IMR-90 (cell line): Measurements from ENCODE around the gene EXPH5. TPM values are rescaled to one million over a fixed set of nuclear protein-coding genes. Genes with fewer than 3 reads are reported as not detected.

Experiments used
- ATAC-seq: fragments of 200-7000 bp; cut with Tn5 transposase; 2 replicates; pipeline ENCODE4 v1.9.1; 2020; ENCODE audit warnings: low read depth, mild to moderate bottlenecking, moderate library complexity
- BruUV-seq: library from RNA; stranded (reverse); fragments of 400-500 nt; replicated peaks from 2 replicates; lab custom pipeline; 2021; lab: Mats Ljungman, UMichigan
- CTCF ChIA-PET: fragments of 300-600 bp; formaldehyde crosslinking; extraction: SDS; loops from one replicate; lab custom pipeline; 2021; ENCODE audit warnings: antibody characterized with exemption; lab: Yijun Ruan, JAX
- POLR2A ChIA-PET: fragments of 300-600 bp; sonication (Branson Sonifier 250); formaldehyde crosslinking; loops from one replicate; lab custom pipeline; 2022; ENCODE audit warnings: antibody characterized with exemption; ENCODE audit not compliant: unreplicated experiment; lab: Charles Lee
- DNase-seq: peaks from one replicate; pipeline ENCODE4 v3.0.0; 2013
- H2AFZ ChIP-seq: replicated peaks from 2 replicates; pipeline ENCODE3; 2013; ENCODE audit warnings: low read length, mild to moderate bottlenecking; ENCODE audit not compliant: poor library complexity
- H2AK5ac ChIP-seq: 2 replicates; pipeline ENCODE4 v1.6.1; 2013; ENCODE audit warnings: low read depth, low read length, inconsistent platforms
- H2AK9ac ChIP-seq: replicated peaks from 2 replicates; pipeline ENCODE3; 2013; ENCODE audit warnings: mild to moderate bottlenecking, low read depth, low read length, moderate library complexity; ENCODE audit not compliant: poor library complexity
- H2BK120ac ChIP-seq: 2 replicates; pipeline ENCODE4 v1.6.1; 2013; ENCODE audit warnings: low read depth, low read length, inconsistent platforms
- H2BK15ac ChIP-seq: 3 replicates; pipeline ENCODE4 v1.6.1; 2013; ENCODE audit warnings: low read depth, low read length, inconsistent platforms
- H2BK20ac ChIP-seq: 2 replicates; pipeline ENCODE4 v1.6.1; 2013; ENCODE audit warnings: low read depth, mild to moderate bottlenecking, inconsistent platforms, low read length, moderate library complexity
- H2BK5ac ChIP-seq: 2 replicates; pipeline ENCODE4 v1.6.1; 2013; ENCODE audit warnings: mild to moderate bottlenecking, low read depth, low read length, inconsistent platforms; ENCODE audit not compliant: poor library complexity, severe bottlenecking
- H3K14ac ChIP-seq: replicated peaks from 2 replicates; pipeline ENCODE4 v1.6.1; 2013; ENCODE audit warnings: low read depth, low read length, inconsistent platforms
- H3K18ac ChIP-seq: 2 replicates; pipeline ENCODE4 v1.6.1; 2013; ENCODE audit warnings: low read depth, low read length, control low read depth
- H3K23ac ChIP-seq: 2 replicates; pipeline ENCODE4 v1.6.1; 2013; ENCODE audit warnings: low read depth, low read length, inconsistent platforms
- H3K27ac ChIP-seq: 2 replicates; pipeline ENCODE4 v1.5.1; 2013; ENCODE audit warnings: mild to moderate bottlenecking, control low read depth, low read length; ENCODE audit not compliant: insufficient read depth
- H3K27me3 ChIP-seq: 2 replicates; pipeline ENCODE4 v1.6.1; 2013; ENCODE audit warnings: low read length; ENCODE audit not compliant: control insufficient read depth, insufficient read depth
- H3K36me3 ChIP-seq: 2 replicates; pipeline ENCODE4 v1.6.1; 2013; ENCODE audit warnings: low read length, mixed read lengths; ENCODE audit not compliant: control insufficient read depth, insufficient read depth
- H3K4ac ChIP-seq: 2 replicates; pipeline ENCODE4 v1.6.1; 2013; ENCODE audit warnings: low read depth, low read length, inconsistent platforms
- H3K4me1 ChIP-seq: 2 replicates; pipeline ENCODE4 v1.6.1; 2013; ENCODE audit warnings: low read length, mixed read lengths; ENCODE audit not compliant: control insufficient read depth, insufficient read depth
- H3K4me2 ChIP-seq: 2 replicates; pipeline ENCODE4 v1.6.1; 2013; ENCODE audit warnings: low read depth, mild to moderate bottlenecking, control low read depth, low read length, moderate library complexity
- H3K4me3 ChIP-seq: 2 replicates; pipeline ENCODE4 v1.5.1; 2013; ENCODE audit warnings: low read depth, mild to moderate bottlenecking, control low read depth, low read length, moderate library complexity; ENCODE audit not compliant: insufficient read depth
- H3K56ac ChIP-seq: 2 replicates; pipeline ENCODE4 v1.6.1; 2013; ENCODE audit warnings: low read length, inconsistent platforms; ENCODE audit not compliant: insufficient read depth; ENCODE audit errors: extremely low read depth
- H3K79me1 ChIP-seq, 2 experiments: 2 replicates each; pipeline ENCODE4 v1.6.1; 2013; ENCODE audit warnings: low read length in 2 of 2, inconsistent platforms in 1 of 2, low read depth in 1 of 2
- H3K9ac ChIP-seq: 2 replicates; pipeline ENCODE4 v1.6.1; 2013; ENCODE audit warnings: low read depth, low read length, control low read depth
- H3K9me1 ChIP-seq: 2 replicates; pipeline ENCODE4 v1.6.1; 2013; ENCODE audit warnings: low read length, inconsistent platforms; ENCODE audit not compliant: insufficient read depth
- H3K9me3 ChIP-seq: 2 replicates; pipeline ENCODE4 v1.6.1; 2013; ENCODE audit warnings: low read length; ENCODE audit not compliant: control insufficient read depth, insufficient read depth
- H4K20me1 ChIP-seq: 2 replicates; pipeline ENCODE4 v1.6.1; 2013; ENCODE audit warnings: low read length, inconsistent platforms; ENCODE audit not compliant: insufficient read depth
- H4K5ac ChIP-seq: 2 replicates; pipeline ENCODE4 v1.6.1; 2013; ENCODE audit warnings: mild to moderate bottlenecking, low read depth, low read length, control low read depth
- H4K8ac ChIP-seq, 2 experiments: 2 replicates each; pipeline ENCODE4 v1.6.1; 2013; ENCODE audit warnings: low read depth in 2 of 2, low read length in 2 of 2, control low read depth in 1 of 2, inconsistent platforms in 1 of 2
- H4K91ac ChIP-seq: 2 replicates; pipeline ENCODE4 v1.6.1; 2013; ENCODE audit warnings: low read depth, low read length, inconsistent platforms; ENCODE audit not compliant: insufficient read depth
- BHLHE40 ChIP-seq: fragments of 150-350 bp; IDR thresholded peaks from 2 replicates; pipeline ENCODE4 v1.6.1; 2016; ENCODE audit warnings: mild to moderate bottlenecking, low read depth, low read length
- CEBPB ChIP-seq: IDR thresholded peaks from 2 replicates; pipeline ENCODE4 v1.6.1; 2012; ENCODE audit warnings: low read depth, low read length, improper control_type of control experiment
- CHD1 ChIP-seq: IDR thresholded peaks from 2 replicates; pipeline ENCODE4 v1.6.1; 2012; ENCODE audit warnings: low read depth, low read length, improper control_type of control experiment
- ELK1 ChIP-seq: fragments of 150-350 bp; IDR thresholded peaks from 2 replicates; pipeline ENCODE4 v1.6.1; 2016; ENCODE audit warnings: low read depth, mild to moderate bottlenecking, low read length, moderate library complexity, borderline replicate concordance
- FOS ChIP-seq: fragments of 150-350 bp; IDR thresholded peaks from 2 replicates; pipeline ENCODE4 v1.6.1; 2016; ENCODE audit warnings: low read depth, low read length
- MAFK ChIP-seq: IDR thresholded peaks from 2 replicates; pipeline ENCODE4 v1.6.1; 2012; ENCODE audit warnings: low read depth, low read length, improper control_type of control experiment
- MAZ ChIP-seq: IDR thresholded peaks from 2 replicates; pipeline ENCODE4 v1.6.1; 2012; ENCODE audit warnings: low read depth, mild to moderate bottlenecking, low read length, improper control_type of control experiment, moderate library complexity, borderline replicate concordance
- MXI1 ChIP-seq: IDR thresholded peaks from 2 replicates; pipeline ENCODE4 v1.6.1; 2012; ENCODE audit warnings: low read depth, mild to moderate bottlenecking, low read length, moderate library complexity, borderline replicate concordance
- NFE2L2 ChIP-seq: fragments of 150-350 bp; IDR thresholded peaks from 2 replicates; pipeline ENCODE4 v1.6.1; 2016; ENCODE audit warnings: low read depth, mild to moderate bottlenecking, low read length
- POLR2A ChIP-seq: IDR thresholded peaks from 2 replicates; pipeline ENCODE4 v1.6.1; 2012; ENCODE audit warnings: mild to moderate bottlenecking, low read depth, low read length
- RAD21 ChIP-seq: IDR thresholded peaks from 2 replicates; pipeline ENCODE4 v1.6.1; 2012; ENCODE audit warnings: low read length, improper control_type of control experiment
- RCOR1 ChIP-seq: IDR thresholded peaks from 2 replicates; pipeline ENCODE4 v1.6.1; 2012; ENCODE audit warnings: mild to moderate bottlenecking, low read length, improper control_type of control experiment; ENCODE audit not compliant: insufficient replicate concordance
- RFX5 ChIP-seq: IDR thresholded peaks from 2 replicates; pipeline ENCODE4 v1.8.0; 2012; ENCODE audit warnings: low read depth, mild to moderate bottlenecking, low read length, moderate library complexity
- SMC3 ChIP-seq: fragments of 150-350 bp; IDR thresholded peaks from 2 replicates; pipeline ENCODE4 v1.6.1; 2016; ENCODE audit warnings: low read depth, mild to moderate bottlenecking, antibody characterized with exemption, low read length, moderate library complexity
- WGBS, 2 experiments: methylation state at CpG; one replicate each; pipeline versions ENCODE4 v1.1.5 to v1.1.7; 2013; ENCODE audit warnings: missing lambda C conversion rate in 2 of 2; ENCODE audit not compliant: insufficient read length in 1 of 2; ENCODE audit errors: extremely low coverage in 2 of 2; 5-methylcytosine and 5-hydroxymethylcytosine counted together
- dilution Hi-C: fragments of 300-500 bp; cut with HindIII; formaldehyde crosslinking; loops from one replicate; pipeline ENCODE4 v1.14.3; 2018; ENCODE audit warnings: low sequenced_read_pairs; ENCODE audit not compliant: unreplicated experiment
- in situ Hi-C: fragments of 300-500 bp; cut with MboI; formaldehyde crosslinking; loops from 3 replicates; pipeline ENCODE4 v1.14.3; 2019; ENCODE audit warnings: low sequenced_read_pairs, inconsistent platforms, mixed read lengths
- intact Hi-C: fragments of 100-400 bp; cut with micrococcal nuclease; formaldehyde crosslinking; loops from 2 replicates; pipeline ENCODE4 v1.10.0; 2022
- polyA plus RNA-seq, 3 experiments: library from polyadenylated mRNA; depleted of rRNA; stranded (reverse); fragments of >200 nt; gene quantifications; 2 replicates each; pipeline ENCODE4 v1.2.3, GENCODE V29; 2012; ENCODE audit warnings: low replicate concordance in 1 of 3
- total RNA-seq: library from RNA; depleted of rRNA; stranded (reverse); fragments of >200 nt; gene quantifications from 2 replicates; pipeline ENCODE4 v1.2.3, GENCODE V29; 2012

Gene EXPH5
- total and polyA plus RNA-seq, 2 of the 4 experiments (the other 2 are of a cell fraction), result 0.05 to 0.72 TPM

- TF ChIP-seq FOS (no peak), RAD21 (no peak)
These were observed 41.7 kb downstream of the EXPH5 start (continued) for GRCh38 chr11:108551651-108552462.

- Histone ChIP-seq H2AK5ac (no peak overlapping the region), H4K91ac (no peak overlapping the region), H2AFZ (no peak overlapping the region), H3K27me3 (no peaks in the 10 kb centered on the region), H3K79me1 (no peaks in the 10 kb centered on the region; a peak in 1 of 4 replicates), H4K8ac (no peak overlapping the region), H3K4me3 (no peak overlapping the region), H3K9me1 (no peaks in the 10 kb centered on the region), H3K18ac (no peak overlapping the region), H4K5ac (no peak overlapping the region), H3K4me2 (no peak overlapping the region), H2BK120ac (no peak overlapping the region), H3K4me1 (peaks cover 8% of the 10 kb centered on the region), H4K20me1 (no peaks in the 10 kb centered on the region), H3K27ac (no peak overlapping the region), H3K14ac (no peak overlapping the region), H3K36me3 (no peaks in the 10 kb centered on the region), H2AK9ac (no peak overlapping the region), H3K56ac (no peak overlapping the region), H3K4ac (no peak overlapping the region), H2BK15ac (no peak overlapping the region), H2BK5ac (no peak overlapping the region), H3K23ac (no peak overlapping the region), H3K9ac (no peak overlapping the region), H3K9me3 (no peaks in the 10 kb centered on the region), H2BK20ac (no peak overlapping the region)
- intact Hi-C loops, result no loop called here
- POLR2A ChIA-PET, result no interaction called here
- no TSS peak for BruUV-seq
- dilution Hi-C loops, result no loop called here
- ATAC-seq (no peak), DNase-seq (no peak)
- 0% methylated on average over 1 of the region's 3 CpGs; no CpG with 5 or more reads in 1 of the 2 experiments for WGBS, 2 experiments
- in situ Hi-C loops, result no loop called here
- CTCF ChIA-PET, result no interaction called here
- TF ChIP-seq FOS (no peak), RFX5 (no peak), BHLHE40 (no peak), MAFK (no peak), NFE2L2 (no peak), MAZ (no peak), CHD1 (no peak), SMC3 (no peak), POLR2A (no peak), ELK1 (no peak), CEBPB (no peak), MXI1 (no peak), RCOR1 (no peak)
These were observed 44.2 kb downstream of the EXPH5 start for GRCh38 chr11:108549319-108549885.
